ENCODE measurements around the gene CDC42BPA.
A peak's percentile ranks its signal among the peaks of the same experiment; 100 is the strongest.

CDC42BPA gene

DNA sequence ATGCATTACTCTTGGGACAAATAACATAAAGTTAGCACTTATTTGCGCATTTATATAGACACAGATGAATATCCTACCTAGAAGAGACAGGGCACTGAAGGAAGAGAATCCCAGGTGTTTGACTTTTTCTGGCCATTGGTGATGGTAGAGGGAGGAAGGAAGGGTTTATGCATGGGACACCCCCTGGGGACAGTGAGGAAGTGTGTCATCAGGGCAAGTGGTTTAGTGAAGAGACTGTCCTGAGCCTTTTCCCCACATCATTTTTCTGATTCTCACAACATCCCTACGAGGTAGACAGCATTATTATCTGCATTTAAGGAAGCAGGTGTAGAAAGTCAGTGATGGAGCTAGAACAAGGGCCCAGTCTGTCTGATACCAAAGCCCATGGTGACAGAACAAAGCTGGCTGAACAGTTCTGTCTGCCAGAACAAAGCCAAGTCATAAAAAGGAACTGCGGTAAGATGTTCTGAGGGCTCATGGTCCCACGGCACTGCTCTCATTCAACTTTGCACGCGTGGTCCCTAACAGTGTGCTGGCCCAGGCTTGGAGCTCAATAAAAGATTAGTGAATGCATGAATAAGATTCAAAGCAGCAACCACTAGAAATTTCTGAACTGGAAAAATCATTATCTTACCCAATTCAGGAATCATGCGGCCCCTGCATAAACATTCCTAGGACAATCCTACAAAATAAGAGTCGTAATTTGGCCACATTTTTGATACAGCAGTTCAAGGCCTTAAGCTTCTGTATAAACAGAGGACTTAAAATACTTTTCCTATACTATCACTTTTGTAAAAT is 12.2 kb upstream of the CDC42BPA start:
- no peak overlapping the region for H3K9ac ChIP-seq (ENCODE audit: low read length)
- no peak overlapping the region for H3K27ac ChIP-seq (ENCODE audit: low read depth, low read length)
- H3K27me3 ChIP-seq (ENCODE audit: control insufficient read depth in 1 of 2, insufficient read depth in 2 of 2, low read length in 2 of 2) = no peaks in the 10 kb centered on the region
- no peaks in the 10 kb centered on the region for H3K36me3 ChIP-seq (ENCODE audit: insufficient read depth, low read length)
- no peaks in the 10 kb centered on the region for H3K4me1 ChIP-seq (ENCODE audit: insufficient read depth, low read length)
- no peak overlapping the region for H3K4me3 ChIP-seq (ENCODE audit: low read depth in 1 of 2, low read length in 2 of 2)
- no peaks in the 10 kb centered on the region for H3K9me3 ChIP-seq (ENCODE audit: low read length)

DNA sequence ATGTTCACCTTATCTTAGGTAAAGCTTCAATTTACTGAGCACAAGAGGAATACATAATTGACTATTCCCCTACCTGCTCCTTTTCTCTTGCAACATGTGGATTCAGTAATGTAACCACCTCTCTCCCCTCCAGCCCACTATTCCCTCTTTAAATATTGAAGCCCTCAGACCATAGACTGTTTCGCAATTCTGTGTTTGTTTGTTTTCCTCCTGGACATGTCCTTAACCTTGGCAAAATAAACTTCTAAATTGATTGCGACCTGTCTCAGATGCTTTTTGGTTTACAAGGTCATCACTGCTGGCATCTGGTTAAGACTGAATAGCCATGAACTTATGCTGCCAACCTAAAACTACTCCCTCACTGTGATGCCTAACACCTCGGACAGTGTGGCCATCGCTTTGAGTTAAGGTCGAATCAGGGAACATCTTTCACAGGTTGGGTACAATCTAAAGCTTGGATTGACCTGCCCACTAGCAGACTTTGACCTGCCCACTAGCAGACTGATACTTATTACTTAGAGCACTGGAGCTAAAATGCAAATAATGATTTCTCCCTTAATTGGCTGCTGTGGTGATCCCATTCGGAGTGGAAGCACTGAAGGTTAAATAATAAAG is 10.2 kb upstream of the CDC42BPA start:
- Histone ChIP-seq H3K27ac (ENCODE audit: low read depth, low read length) (no peak overlapping the region), H3K27me3 (ENCODE audit: control insufficient read depth in 1 of 2, insufficient read depth in 2 of 2, low read length in 2 of 2) (no peaks in the 10 kb centered on the region), H3K4me3 (ENCODE audit: low read depth in 1 of 2, low read length in 2 of 2) (no peak overlapping the region), H3K9me3 (ENCODE audit: low read length) (no peaks in the 10 kb centered on the region), H3K4me1 (ENCODE audit: insufficient read depth, low read length) (no peaks in the 10 kb centered on the region), H3K9ac (ENCODE audit: low read length) (no peak overlapping the region), H3K36me3 (ENCODE audit: insufficient read depth, low read length) (no peaks in the 10 kb centered on the region)

DNA sequence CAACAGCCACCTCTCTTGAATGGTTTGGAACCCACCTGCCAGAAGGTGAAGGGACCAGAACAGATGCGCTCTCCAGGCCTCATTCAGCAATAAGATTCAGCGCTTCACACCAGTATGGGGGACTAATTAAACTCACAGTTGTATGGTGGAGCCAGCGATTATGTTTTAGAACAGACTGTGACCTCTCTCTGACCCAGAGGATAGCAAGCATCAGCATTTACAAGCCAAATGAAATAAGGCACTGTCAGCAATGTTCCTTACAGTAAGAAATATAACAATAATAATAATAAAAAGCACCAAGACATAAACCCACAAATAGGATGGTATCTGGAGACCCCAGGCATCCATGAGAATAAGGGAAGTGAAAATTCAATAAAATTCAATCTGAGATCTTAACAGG is 6.9 kb upstream of the CDC42BPA start:
- Histone ChIP-seq H3K9me3 (ENCODE audit: low read length) (no peaks in the 10 kb centered on the region), H3K27me3 (ENCODE audit: control insufficient read depth in 1 of 2, insufficient read depth in 2 of 2, low read length in 2 of 2) (no peaks in the 10 kb centered on the region), H3K27ac (ENCODE audit: low read depth, low read length) (no peak overlapping the region), H3K9ac (ENCODE audit: low read length) (no peak overlapping the region), H3K4me3 (ENCODE audit: low read depth in 1 of 2, low read length in 2 of 2) (no peak overlapping the region), H3K4me1 (ENCODE audit: insufficient read depth, low read length) (no peaks in the 10 kb centered on the region), H3K36me3 (ENCODE audit: insufficient read depth, low read length) (no peaks in the 10 kb centered on the region)

DNA sequence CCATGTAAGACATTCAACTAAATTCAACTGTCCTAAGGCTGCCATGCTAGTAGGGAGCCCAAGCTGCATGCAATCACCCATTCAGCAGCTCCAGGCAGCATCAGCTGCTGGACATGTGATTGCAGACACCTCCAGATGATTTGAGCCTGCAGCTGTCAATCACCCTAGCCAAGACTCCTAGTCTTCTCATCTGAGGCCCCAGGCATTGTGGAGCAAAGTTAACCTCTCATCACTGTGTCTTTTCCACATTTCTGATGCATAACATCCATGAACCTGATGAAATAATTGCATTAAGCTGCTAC is 5.6 kb upstream of the CDC42BPA start:
- H3K4me3 ChIP-seq (ENCODE audit: low read depth in 1 of 2, low read length in 2 of 2) = no peak overlapping the region
- no peaks in the 10 kb centered on the region for H3K27me3 ChIP-seq (ENCODE audit: control insufficient read depth in 1 of 2, insufficient read depth in 2 of 2, low read length in 2 of 2)
- H3K4me1 ChIP-seq (ENCODE audit: insufficient read depth, low read length) = no peaks in the 10 kb centered on the region
- H3K9ac ChIP-seq (ENCODE audit: low read length) = no peak overlapping the region
- no peak overlapping the region for H3K27ac ChIP-seq (ENCODE audit: low read depth, low read length)
- H3K9me3 ChIP-seq (ENCODE audit: low read length) = no peaks in the 10 kb centered on the region
- H3K36me3 ChIP-seq (ENCODE audit: insufficient read depth, low read length) = no peaks in the 10 kb centered on the region

DNA sequence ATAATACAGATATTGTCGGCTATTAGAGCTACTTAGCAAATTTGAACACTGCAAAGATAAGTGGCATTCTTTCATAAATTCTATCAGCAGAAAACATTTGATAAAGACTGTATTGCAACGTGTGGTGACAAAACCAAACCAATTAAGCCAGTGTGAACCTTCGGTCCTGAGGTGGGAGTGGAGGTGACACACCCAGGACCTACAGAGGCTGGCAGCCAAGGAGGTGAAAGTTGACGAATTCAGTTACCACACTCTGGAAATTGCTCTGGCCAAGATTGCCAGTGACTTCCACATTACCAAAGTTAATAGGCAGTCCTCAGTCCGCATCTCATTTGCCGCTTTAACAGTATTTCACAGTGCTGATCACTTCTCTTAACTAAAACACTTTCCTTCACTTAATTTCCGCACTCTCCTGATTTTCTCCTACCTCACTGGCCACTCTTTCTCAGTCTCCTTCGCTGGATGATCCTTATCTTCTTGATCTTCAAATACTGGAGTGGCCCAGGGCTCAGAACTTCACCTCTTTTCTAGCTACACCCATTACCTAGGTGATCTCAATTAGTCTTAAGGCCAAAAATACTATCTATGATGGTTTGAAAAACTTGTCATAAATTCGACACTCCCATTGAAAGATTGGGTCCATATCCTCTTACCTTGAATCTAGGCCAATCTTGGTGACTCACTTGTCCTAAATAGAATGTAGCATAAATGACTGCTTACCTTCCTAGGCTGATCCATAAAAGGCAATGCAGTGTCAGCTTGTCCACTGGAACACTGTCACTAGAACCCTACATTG is 5.1 kb upstream of the CDC42BPA start:
- H3K36me3 ChIP-seq (ENCODE audit: insufficient read depth, low read length) = no peaks in the 10 kb centered on the region
- H3K27ac ChIP-seq (ENCODE audit: low read depth, low read length) = no peak overlapping the region
- no peak overlapping the region for H3K9ac ChIP-seq (ENCODE audit: low read length)
- H3K27me3 ChIP-seq (ENCODE audit: control insufficient read depth in 1 of 2, insufficient read depth in 2 of 2, low read length in 2 of 2) = no peaks in the 10 kb centered on the region
- no peaks in the 10 kb centered on the region for H3K9me3 ChIP-seq (ENCODE audit: low read length)
- H3K4me3 ChIP-seq (ENCODE audit: low read depth in 1 of 2, low read length in 2 of 2) = no peak overlapping the region
- no peaks in the 10 kb centered on the region for H3K4me1 ChIP-seq (ENCODE audit: insufficient read depth, low read length)

DNA sequence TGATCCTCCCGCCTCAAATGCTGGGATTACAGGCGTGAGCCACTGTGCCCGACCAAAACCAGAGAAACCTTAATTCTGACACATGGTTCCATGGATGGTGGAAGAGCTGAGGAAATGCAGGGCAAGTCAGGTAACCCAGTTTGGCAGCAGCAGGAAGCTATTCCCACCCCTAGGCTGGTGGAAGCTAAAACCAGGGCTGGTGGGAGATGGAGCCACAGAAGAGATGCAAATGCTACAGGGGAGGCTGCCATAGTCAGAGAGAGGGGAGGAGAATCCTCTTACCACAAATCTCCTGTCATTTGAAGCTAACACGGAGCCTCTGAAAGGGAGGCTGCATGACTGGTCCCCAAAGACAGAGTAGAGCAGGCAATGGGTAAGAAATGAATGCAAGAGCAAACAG is 4.1 kb upstream of the CDC42BPA start:
- no peak overlapping the region for H3K9ac ChIP-seq (ENCODE audit: low read length)
- no peaks in the 10 kb centered on the region for H3K9me3 ChIP-seq (ENCODE audit: low read length)
- H3K27ac ChIP-seq (ENCODE audit: low read depth, low read length) = no peak overlapping the region
- H3K4me3 ChIP-seq (ENCODE audit: low read depth in 1 of 2, low read length in 2 of 2) = no peak overlapping the region
- H3K36me3 ChIP-seq (ENCODE audit: insufficient read depth, low read length) = no peaks in the 10 kb centered on the region
- no peaks in the 10 kb centered on the region for H3K27me3 ChIP-seq (ENCODE audit: control insufficient read depth in 1 of 2, insufficient read depth in 2 of 2, low read length in 2 of 2)
- no peaks in the 10 kb centered on the region for H3K4me1 ChIP-seq (ENCODE audit: insufficient read depth, low read length)

DNA sequence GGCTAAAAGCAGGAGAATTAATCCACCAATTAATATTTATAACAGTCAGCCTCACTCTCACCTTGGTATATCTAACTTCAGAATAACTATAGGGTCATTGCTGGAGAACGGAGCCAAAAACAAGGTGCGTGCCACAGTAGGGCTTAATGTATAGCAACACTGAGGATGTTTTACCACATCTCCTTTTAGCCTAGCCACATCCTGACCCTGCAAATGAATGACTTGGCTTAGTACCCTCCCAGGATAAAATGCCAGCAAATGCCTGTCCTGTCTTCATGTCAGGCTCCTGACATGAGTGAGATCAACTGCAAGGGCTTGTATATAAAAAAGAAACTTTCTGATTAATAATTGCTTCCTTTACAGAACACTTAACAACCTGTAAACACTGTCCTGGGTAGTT is 2.7 kb upstream of the CDC42BPA start:
- Histone ChIP-seq H3K27ac (ENCODE audit: low read depth, low read length) (no peak overlapping the region), H3K27me3 (ENCODE audit: control insufficient read depth in 1 of 2, insufficient read depth in 2 of 2, low read length in 2 of 2) (no peaks in the 10 kb centered on the region), H3K9ac (ENCODE audit: low read length) (no peak overlapping the region), H3K36me3 (ENCODE audit: insufficient read depth, low read length) (no peaks in the 10 kb centered on the region), H3K9me3 (ENCODE audit: low read length) (no peaks in the 10 kb centered on the region), H3K4me3 (ENCODE audit: low read depth in 1 of 2, low read length in 2 of 2) (no peak overlapping the region), H3K4me1 (ENCODE audit: insufficient read depth, low read length) (no peaks in the 10 kb centered on the region)

DNA sequence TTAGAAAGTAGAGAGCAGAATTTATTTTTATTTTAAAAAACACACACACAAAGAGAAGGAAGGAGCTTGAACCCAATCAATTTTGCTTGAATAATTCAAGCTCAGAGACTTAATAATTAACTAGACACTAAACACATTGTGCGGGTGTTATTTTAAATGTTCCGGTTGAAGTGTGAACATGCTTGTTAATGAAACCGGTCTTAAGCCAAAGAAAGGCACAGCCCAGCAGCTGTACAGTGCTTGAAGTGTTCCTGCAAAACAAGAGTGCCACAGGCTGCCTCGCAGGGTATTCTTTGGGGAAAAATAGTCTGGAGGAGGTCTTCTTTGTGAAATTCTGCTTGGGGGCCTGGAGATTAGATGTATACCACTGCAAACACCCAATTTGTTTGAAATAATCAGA is 2.2 kb upstream of the CDC42BPA start:
- Histone ChIP-seq H3K27me3 (ENCODE audit: control insufficient read depth in 1 of 2, insufficient read depth in 2 of 2, low read length in 2 of 2) (no peaks in the 10 kb centered on the region), H3K9me3 (ENCODE audit: low read length) (no peaks in the 10 kb centered on the region), H3K36me3 (ENCODE audit: insufficient read depth, low read length) (no peaks in the 10 kb centered on the region), H3K9ac (ENCODE audit: low read length) (no peak overlapping the region), H3K4me1 (ENCODE audit: insufficient read depth, low read length) (no peaks in the 10 kb centered on the region), H3K4me3 (ENCODE audit: low read depth in 1 of 2, low read length in 2 of 2) (no peak overlapping the region), H3K27ac (ENCODE audit: low read depth, low read length) (no peak overlapping the region)

DNA sequence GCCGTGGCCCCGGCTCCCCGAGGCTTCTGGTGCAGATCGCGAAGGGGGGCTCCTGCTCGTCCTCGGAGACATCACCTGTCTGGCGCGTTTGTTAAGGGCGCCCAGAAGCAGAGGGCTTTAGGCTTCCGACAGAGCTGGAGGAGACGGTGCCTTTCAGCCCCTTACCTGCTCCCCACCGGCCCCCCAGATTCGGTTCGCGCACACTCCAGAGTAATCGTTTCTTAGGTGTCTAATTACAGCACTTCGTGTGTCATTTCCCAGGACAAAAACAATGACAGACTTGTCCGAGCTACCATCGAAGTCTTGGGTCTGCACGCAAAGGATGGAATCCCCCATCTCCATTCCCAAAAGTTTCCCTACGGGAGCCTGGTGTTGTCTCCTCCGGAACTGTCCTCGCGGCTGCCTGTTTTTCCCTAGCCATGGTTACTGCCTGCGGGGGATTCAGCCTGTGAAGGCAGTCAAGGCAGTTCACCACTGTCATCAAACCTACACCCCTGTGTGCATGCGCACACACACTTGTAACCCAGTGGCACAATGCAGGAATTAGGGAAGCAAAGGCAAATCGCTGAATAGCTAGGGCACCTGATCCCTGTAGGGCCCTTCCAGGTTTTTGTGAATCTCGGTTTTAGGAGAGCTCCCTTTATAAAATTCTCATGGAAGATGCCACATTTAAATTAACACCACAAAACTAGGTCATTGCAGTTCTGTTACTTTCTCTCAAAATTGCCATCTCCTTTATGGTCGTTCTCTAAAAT is 738 bp upstream of the CDC42BPA start:
- H3K4me1 ChIP-seq (ENCODE audit: insufficient read depth, low read length) = peaks cover 4% of the 10 kb centered on the region
- H3K9ac ChIP-seq (ENCODE audit: low read length) = peak overlapping the region; percentile 68
- no peaks in the 10 kb centered on the region for H3K36me3 ChIP-seq (ENCODE audit: insufficient read depth, low read length)
- peak overlapping the region; percentile 99 for H3K27ac ChIP-seq (ENCODE audit: low read depth, low read length)
- H3K9me3 ChIP-seq (ENCODE audit: low read length) = no peaks in the 10 kb centered on the region
- peak overlapping the region; percentile 95 to 97 for H3K4me3 ChIP-seq (ENCODE audit: low read depth in 1 of 2, low read length in 2 of 2)
- no peaks in the 10 kb centered on the region for H3K27me3 ChIP-seq (ENCODE audit: control insufficient read depth in 1 of 2, insufficient read depth in 2 of 2, low read length in 2 of 2)

DNA sequence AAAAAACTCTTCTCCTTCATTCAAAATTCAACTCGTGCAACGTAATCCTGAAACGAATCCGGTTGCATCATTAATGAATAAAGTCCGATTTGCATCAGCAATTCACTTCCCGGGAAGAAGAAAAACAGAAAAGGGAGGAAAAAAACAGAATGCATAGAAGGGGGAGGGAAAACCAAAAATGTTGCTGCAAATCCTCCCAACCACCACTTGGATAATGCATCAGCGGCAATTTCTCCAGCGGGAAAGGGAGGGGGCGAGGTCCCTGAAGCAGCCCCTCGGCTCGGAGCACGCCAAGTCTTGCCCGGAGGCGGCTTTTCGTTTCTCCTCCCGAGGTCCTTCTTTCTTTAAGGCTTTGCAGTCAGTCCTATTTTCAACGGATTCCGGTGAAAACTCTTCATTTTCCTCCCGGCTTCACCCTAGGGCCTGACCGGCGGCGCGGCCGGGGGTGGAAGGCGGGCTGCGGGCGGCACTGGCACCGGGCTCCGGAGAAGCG is 723 bp downstream of the CDC42BPA start:
- peak overlapping the region; percentile 95 to 97 for H3K4me3 ChIP-seq (ENCODE audit: low read depth in 1 of 2, low read length in 2 of 2)
- H3K27ac ChIP-seq (ENCODE audit: low read depth, low read length) = peak overlapping the region; percentile 99
- H3K4me1 ChIP-seq (ENCODE audit: insufficient read depth, low read length) = peaks cover 10% of the 10 kb centered on the region
- H3K9ac ChIP-seq (ENCODE audit: low read length) = peak overlapping the region; percentile 78
- no peaks in the 10 kb centered on the region for H3K36me3 ChIP-seq (ENCODE audit: insufficient read depth, low read length)
- no peaks in the 10 kb centered on the region for H3K27me3 ChIP-seq (ENCODE audit: control insufficient read depth in 1 of 2, insufficient read depth in 2 of 2, low read length in 2 of 2)
- H3K9me3 ChIP-seq (ENCODE audit: low read length) = no peaks in the 10 kb centered on the region

DNA sequence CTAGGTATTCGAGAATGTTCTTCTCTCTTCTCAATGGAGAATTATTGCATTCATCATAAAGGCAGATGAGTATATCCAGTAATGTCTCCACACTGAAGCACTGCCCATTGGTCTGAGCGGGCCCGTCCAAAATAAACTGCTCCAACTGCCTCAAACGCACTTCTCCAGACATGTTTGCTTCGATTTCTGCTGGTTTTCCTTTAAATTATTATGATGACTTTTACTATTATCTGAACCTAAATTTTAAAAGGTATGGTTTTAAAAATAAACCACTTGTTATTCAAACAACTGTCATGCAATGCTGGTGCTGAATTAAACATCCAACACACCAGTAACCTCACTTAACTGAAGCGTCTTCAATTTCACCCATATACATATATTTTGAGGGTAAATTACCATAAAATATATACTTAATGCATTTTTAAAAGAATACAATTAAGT is 1.3 kb downstream of the CDC42BPA start:
- peak overlapping the region; percentile 35 for H3K9ac ChIP-seq (ENCODE audit: low read length)
- no peaks in the 10 kb centered on the region for H3K27me3 ChIP-seq (ENCODE audit: control insufficient read depth in 1 of 2, insufficient read depth in 2 of 2, low read length in 2 of 2)
- no peaks in the 10 kb centered on the region for H3K36me3 ChIP-seq (ENCODE audit: insufficient read depth, low read length)
- peak overlapping the region; percentile 95 to 97 for H3K4me3 ChIP-seq (ENCODE audit: low read depth in 1 of 2, low read length in 2 of 2)
- H3K9me3 ChIP-seq (ENCODE audit: low read length) = no peaks in the 10 kb centered on the region
- H3K27ac ChIP-seq (ENCODE audit: low read depth, low read length) = peak overlapping the region; percentile 99
- peaks cover 13% of the 10 kb centered on the region for H3K4me1 ChIP-seq (ENCODE audit: insufficient read depth, low read length)
